ENCODE measurements around the gene GRIK2. TPM values are rescaled to one million over a fixed set of nuclear protein-coding genes. Genes with fewer than 3 reads are reported as not detected.

GRIK2 gene
- total RNA-seq, 1 experiment from 2014 or later, result 0.70 TPM

DNA sequence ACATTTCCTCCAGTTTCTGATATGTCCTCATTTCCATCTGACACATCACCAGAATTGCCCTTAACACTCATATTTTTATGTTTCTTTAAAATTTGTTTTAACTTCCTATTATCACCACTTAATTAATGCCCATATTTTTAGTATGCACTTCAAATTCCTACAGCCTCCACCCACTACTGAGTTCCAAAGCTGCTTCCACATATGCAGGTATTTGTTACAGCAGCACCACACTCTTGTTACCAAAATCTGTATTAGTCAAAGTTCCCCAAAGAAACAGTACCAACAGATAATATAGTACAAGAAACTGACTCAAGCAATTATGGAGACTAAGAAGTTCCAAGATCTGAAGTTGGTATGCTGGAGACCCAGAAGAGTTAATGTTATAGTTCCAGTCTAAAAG is 340.4 kb downstream of the GRIK2 start:
- Histone ChIP-seq H3T11ph (ENCODE audit: low read length) (no peak overlapping the region), H3K14ac (ENCODE audit: insufficient read depth, low read length) (no peak overlapping the region), H3K56ac (ENCODE audit: insufficient read length, low read depth, low read length) (no peak overlapping the region), H3K9ac (ENCODE audit: extremely low read depth, insufficient read length, low read length) (no peak overlapping the region), H3K18ac (ENCODE audit: insufficient read length, low read depth, low read length) (no peak overlapping the region), H4K5ac (ENCODE audit: insufficient read length, low read depth, low read length) (no peak overlapping the region), H4K91ac (ENCODE audit: insufficient read length, low read depth, low read length) (no peak overlapping the region), H3K27me3 (ENCODE audit: insufficient read depth, low read length) (no peaks in the 10 kb centered on the region), H4K20me1 (ENCODE audit: control insufficient read depth, insufficient read depth, insufficient read length) (no peaks in the 10 kb centered on the region), H3K4me1 (ENCODE audit: insufficient read depth, low read length) (no peaks in the 10 kb centered on the region), H4K8ac (replicated peaks; ENCODE audit: insufficient read length, low read depth, low read length) (no peak overlapping the region), H3K4me2 (ENCODE audit: insufficient read depth, insufficient read length, low read length) (no peak overlapping the region), H2BK20ac (ENCODE audit: low read depth, low read length, poor library complexity, severe bottlenecking) (no peak overlapping the region), H2BK120ac (ENCODE audit: low read depth, low read length, poor library complexity, severe bottlenecking) (no peak overlapping the region), H3K23ac (ENCODE audit: insufficient read length, low read depth, low read length) (no peak overlapping the region), H3K79me1 (ENCODE audit: insufficient read depth, low read depth, low read length, poor library complexity, severe bottlenecking) (no peaks in the 10 kb centered on the region), H2AFZ (ENCODE audit: low read length) (no peak overlapping the region), H2AK5ac (ENCODE audit: insufficient read length, low read length) (no peak overlapping the region), H2BK15ac (ENCODE audit: low read depth, low read length) (no peak overlapping the region), H3K23me2 (ENCODE audit: insufficient read length, low read depth, low read length, poor library complexity, severe bottlenecking) (no peaks in the 10 kb centered on the region), H2BK5ac (ENCODE audit: insufficient read length, low read length) (no peak overlapping the region), H3K9me3 (ENCODE audit: control insufficient read depth, low read depth, low read length) (peaks cover 12% of the 10 kb centered on the region), H3K4ac (ENCODE audit: low read depth, low read length) (no peak overlapping the region), H3K79me2 (ENCODE audit: insufficient read depth, low read length) (no peaks in the 10 kb centered on the region), H3K27ac (ENCODE audit: insufficient read length, low read depth, low read length) (no peak overlapping the region), H2BK12ac (ENCODE audit: insufficient read length, low read depth, low read length) (no peak overlapping the region)
- TF ChIP-seq CTCF (conservative IDR thresholded peaks at IDR 0.05), result no peak
- no peak overlapping the region for H3K27ac Mint-ChIP-seq
- H3K4me1 Mint-ChIP-seq, result peaks cover 13 to 18% of the 10 kb centered on the region in 2 experiments
- peaks cover 26 to 33% (median 32%) of the 10 kb centered on the region in 3 experiments for H3K36me3 Mint-ChIP-seq (ENCODE audit: insufficient read depth in 1 of 3, low read depth in 3 of 3)
- DNase-seq, result no peak
- H3K27me3 Mint-ChIP-seq (ENCODE audit: low read depth), result peaks cover 2% of the 10 kb centered on the region; the same call in 1 of the 2 replicates
- no peak overlapping the region for H3K4me3 Mint-ChIP-seq
- H3K9me3 Mint-ChIP-seq, result peaks cover 27 to 34% of the 10 kb centered on the region in 2 experiments

Measured in H9 (cell line).